GM19099 (cell line): Measurements from ENCODE around the gene KCNN3.

Experiments
- POLR2A ChIP-seq: IDR thresholded peaks from 3 replicates; pipeline ENCODE4 v1.6.1; 2011; ENCODE audit warnings: low read depth; ENCODE audit not compliant: insufficient read length; ENCODE audit errors: extremely low read depth

Gene KCNN3

GRCh38 chr1:154726896-154727753, 143.0 kb downstream of the KCNN3 start:
- TF ChIP-seq POLR2A, result no peak

DNA sequence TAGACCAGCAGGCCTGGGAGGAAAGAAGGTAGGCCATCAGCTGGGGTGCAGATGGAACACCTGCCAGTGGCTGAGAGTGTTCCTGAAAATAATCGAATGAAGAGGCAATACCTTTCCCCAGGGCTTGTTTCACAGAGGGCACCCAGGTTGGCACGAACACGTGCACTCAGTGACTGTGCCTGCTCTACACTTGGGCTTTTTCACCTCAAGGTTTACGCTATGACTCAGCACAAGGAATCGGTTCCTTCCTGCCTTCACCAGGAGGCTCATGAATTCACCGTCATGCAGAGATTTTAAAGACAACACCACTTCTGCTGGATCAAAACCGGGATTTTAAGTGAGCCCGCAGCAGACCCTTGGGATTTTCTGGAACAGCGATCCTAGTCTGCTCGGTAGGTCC, 143.6 kb downstream of the KCNN3 start:
- no peak for TF ChIP-seq POLR2A

- TF ChIP-seq POLR2A, result no peak
Measured at GRCh38 chr1:154725865-154726264, 144.2 kb downstream of the KCNN3 start.

GRCh38 chr1:154720328-154721297, 149.5 kb downstream of the KCNN3 start:
- TF ChIP-seq POLR2A, result no peak

DNA sequence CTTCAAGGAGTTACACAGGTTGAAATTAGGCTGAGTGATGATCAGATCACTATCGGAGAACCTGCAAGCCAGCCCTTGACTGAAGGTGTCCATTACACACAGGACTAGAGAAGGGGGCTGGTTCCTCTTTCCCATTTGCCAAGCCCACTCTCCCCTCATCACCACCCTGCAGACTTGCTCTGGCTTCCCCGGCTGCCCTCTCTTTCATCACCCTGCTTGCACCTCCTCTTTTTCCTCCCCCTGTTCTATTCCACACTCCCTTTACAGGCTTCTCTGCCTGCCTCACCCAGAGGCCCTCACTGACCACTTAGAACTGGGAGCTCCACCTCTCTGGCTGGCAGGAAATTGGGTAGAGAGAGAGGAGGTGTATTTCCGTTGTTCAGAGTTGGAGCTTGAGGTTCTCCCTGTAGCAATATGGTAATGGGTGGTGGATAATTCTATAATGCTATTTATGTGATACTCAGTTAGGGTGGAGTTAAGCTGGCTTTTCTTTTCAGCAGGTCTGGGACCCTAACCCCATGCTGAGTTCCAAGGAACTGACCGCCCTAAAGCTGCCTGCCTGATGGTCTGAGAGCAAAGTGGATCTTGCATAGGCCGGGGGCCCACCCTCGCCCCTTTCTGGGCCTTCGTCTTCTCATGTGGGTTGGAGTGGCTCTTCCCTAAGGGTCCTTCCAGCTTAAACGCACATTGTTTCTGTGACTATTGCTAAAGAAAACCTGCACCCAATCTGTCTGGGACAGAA, 150.3 kb downstream of the KCNN3 start:
- TF ChIP-seq POLR2A, result no peak

DNA sequence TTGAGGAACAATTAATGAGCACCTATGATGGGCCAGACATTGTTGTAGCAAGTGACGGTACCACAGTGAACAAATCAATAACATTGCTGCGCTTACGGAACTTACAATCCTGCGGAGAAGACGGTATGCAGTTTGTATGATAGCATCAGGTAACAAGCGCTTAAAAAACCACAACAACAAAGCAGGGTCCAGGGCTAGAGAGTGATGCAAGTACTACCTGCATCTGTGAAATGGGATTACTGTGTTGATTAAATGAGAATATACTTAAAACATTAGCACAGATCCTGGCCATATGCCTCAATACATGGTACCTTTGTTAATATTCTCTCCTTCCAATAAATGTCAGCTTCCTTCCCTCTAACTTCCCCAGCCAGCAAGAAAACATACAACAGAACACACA, 151.5 kb downstream of the KCNN3 start:
- TF ChIP-seq POLR2A, result no peak

DNA sequence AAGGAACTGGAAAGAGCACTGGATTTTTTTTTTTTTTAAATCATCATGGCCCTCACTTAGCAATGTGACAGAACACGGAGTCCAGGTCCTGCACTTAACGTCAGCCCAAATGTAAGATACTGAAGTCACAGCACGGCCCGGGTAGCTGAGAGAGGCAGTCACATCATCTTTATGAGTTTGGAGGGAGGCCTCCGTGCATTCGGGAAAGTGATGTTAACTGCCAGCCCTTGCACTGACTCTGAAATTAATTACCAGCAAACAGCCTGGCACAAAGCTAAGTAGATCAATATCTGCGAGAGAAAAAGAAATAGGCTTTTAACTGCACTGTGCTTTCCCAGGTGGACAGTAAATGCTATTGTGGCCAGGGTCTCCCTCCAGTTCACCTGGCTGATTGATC, 152.6 kb downstream of the KCNN3 start:
- TF ChIP-seq POLR2A, result no peak

DNA sequence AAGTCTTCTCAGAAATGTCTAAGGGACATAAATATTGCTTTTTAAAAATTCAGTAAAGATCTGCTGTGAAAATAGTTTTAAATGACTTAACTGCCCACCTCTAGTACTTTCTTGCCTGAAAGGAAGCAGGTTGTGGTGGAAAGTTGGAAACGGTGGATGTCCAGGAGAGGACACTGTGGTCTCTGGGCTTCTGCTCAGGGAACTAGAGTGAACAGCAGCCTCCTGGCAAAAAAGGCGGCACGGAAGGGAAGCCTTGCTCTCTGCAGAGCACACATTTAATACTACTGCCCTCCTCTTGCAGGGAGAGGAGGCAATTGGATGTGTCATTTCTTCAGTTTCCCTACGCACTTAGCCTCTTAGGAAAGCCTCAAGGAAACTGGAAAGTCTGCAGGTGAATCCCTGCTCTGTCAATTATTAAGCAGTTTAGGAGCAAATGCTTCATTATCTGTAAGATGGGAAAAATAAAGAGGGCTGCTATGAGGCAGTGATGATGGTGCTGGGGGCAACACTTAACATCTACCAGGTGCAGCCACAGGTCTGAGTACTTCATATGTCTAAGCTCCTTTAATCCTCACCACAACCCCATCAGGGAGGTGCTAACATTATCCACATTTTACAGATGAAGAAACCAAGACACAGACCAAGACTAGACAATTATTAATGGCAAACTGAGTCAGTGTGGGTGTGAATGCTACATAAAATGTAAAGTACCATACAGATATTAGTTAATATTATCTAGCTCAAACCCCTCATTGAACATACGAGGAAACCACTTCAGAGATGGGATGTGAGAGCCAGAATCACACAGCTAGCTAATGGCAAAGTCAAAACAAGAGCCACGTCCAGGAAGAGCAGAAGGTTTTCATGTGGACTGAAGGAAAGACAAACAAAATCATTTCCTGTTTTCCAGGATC, 153.2 kb downstream of the KCNN3 start:
- TF ChIP-seq POLR2A, result no peak

DNA sequence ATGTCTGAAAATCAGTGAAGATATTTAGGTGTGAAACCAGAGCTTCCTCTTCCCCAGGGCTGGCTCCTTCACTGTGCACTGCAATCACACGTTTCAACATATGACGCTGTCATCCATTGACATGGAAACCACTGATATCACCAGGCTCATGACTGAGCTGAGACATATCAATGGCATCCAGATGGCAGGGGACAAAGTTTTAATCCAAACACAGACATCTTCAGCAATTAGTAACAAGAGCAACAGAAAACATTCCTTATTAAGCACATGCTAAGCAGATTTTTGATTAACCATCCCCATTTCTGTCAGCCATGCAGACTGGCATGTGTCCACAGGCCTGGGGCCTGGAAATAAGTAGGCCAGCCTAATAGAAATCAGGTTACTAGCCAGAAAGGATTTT, 154.1 kb downstream of the KCNN3 start:
- no peak for TF ChIP-seq POLR2A

GRCh38 chr1:154715385-154715784, 154.7 kb downstream of the KCNN3 start:
- no peak for TF ChIP-seq POLR2A

DNA sequence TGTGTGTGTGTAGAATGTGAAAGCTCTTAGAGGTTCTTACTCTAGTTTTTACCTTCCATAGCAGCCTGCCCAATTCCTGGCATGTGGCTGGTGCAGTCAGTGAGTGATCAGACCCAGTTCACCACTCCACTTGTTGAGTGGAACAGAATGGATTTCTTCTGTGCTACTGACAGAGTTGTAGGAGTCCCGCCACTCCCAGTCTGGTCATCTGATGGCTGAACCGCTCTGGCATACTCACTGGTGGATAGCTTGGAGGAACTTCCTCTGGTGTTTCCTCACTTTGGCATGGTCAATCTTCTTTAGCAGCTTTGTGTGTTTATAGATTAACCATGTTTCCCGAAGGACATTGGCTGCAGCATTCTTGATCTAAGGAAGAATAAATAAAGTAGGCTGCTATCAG, 155.4 kb downstream of the KCNN3 start:
- no peak for TF ChIP-seq POLR2A

GRCh38 chr1:154714052-154714623, 155.9 kb downstream of the KCNN3 start:
- no peak for TF ChIP-seq POLR2A

DNA sequence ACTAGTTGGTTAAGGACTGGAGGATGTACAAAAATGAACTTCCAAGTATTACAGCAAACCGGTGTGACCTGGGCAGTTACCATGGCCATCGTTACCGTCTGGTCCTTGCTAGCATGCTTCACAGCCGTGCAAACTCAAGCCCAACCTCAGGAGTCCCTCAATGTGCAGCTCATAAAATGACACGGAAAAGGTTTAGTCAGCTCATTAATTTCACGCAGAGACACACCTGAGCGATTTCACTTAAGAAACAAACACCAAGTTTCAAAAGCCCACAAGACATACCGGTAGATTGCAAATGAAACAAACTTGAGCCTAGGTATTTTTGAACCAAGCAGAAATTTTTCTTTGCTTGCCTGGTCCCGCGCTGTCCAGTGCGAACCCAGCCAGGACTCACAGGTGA, 157.1 kb downstream of the KCNN3 start:
- TF ChIP-seq POLR2A, result no peak
